HCT116 (cell line): ENCODE data around the gene STT3B. TPM values are rescaled to one million over a fixed set of nuclear protein-coding genes. Genes with fewer than 3 reads are reported as not detected.

Source experiments
- ATAC-seq: fragments of 200-7000 bp; cut with Tn5 transposase; 2 replicates; pipeline ENCODE4 v1.9.1; 2020; ENCODE audit warnings: mild to moderate bottlenecking, moderate library complexity
- BruUV-seq: library from RNA; stranded (reverse); fragments of 400-500 nt; replicated peaks from 2 replicates; lab custom pipeline; 2021; lab: Mats Ljungman, UMichigan
- CTCF ChIA-PET: fragments of 300-600 bp; sonication (Branson Sonifier 250); formaldehyde crosslinking; loops from one replicate; lab custom pipeline; 2021; ENCODE audit warnings: antibody characterized with exemption; lab: Charles Lee
- POLR2A ChIA-PET: fragments of 300-600, 350-600 bp; sonication (Branson Sonifier 250); formaldehyde crosslinking; loops from one replicate; lab custom pipeline; 2021; ENCODE audit warnings: antibody characterized with exemption; lab: Charles Lee
- RAD21 ChIA-PET, 2 experiments: fragments of 300-600 bp; sonication (Branson Sonifier 250); formaldehyde crosslinking; loops; one replicate each; lab custom pipeline; 2023; ENCODE audit warnings: low total read pairs in 2 of 2; ENCODE audit not compliant: uncharacterized antibody in 2 of 2, unreplicated experiment in 2 of 2, low non-redundant PET in 1 of 2; lab: Charles Lee
- DNase-seq: peaks from one replicate; pipeline ENCODE4 v3.0.0-alpha.2; 2010; ENCODE audit warnings: low read depth, low spot score
- H2AFZ ChIP-seq: fragments of 200-600 bp; shearing (Covaris generic), sonication (generic); 2 replicates; pipeline ENCODE4 v1.6.1; 2017; ENCODE audit warnings: low read depth, mixed run types, mixed read lengths, antibody characterized with exemption, low read length; ENCODE audit not compliant: poor library complexity, severe bottlenecking
- H3K27ac ChIP-seq: 2 replicates; pipeline ENCODE4 v1.5.1; 2012; ENCODE audit warnings: low read depth, low read length
- H3K27me3 ChIP-seq: fragments of 200-600 bp; sonication (generic); 2 replicates; pipeline ENCODE4 v1.6.1; 2016; ENCODE audit warnings: mixed run types, low read length, mixed read lengths; ENCODE audit not compliant: insufficient read depth
- H3K36me3 ChIP-seq, 2 experiments: fragments of 200-500 bp in 1 of 2; fragments of 200-600 bp in 1 of 2; sonication (Bioruptor generic) in 1 of 2; sonication (generic) in 1 of 2; 2 replicates each; pipeline versions ENCODE4 v1.5.1 to v1.6.1; 2014 to 2016; ENCODE audit warnings: low read length in 2 of 2, inconsistent platforms in 1 of 2, mixed read lengths in 1 of 2, mixed run types in 1 of 2; ENCODE audit not compliant: insufficient read depth in 2 of 2, control insufficient read depth in 1 of 2
- H3K4me1 ChIP-seq, 2 experiments: fragments of 200-600 bp in 1 of 2; sonication (generic) in 1 of 2; 2 replicates each; pipeline versions ENCODE4 v1.5.1 to v1.6.1; 2012 to 2017; ENCODE audit warnings: low read length in 2 of 2, inconsistent platforms in 1 of 2, mild to moderate bottlenecking in 1 of 2, mixed read lengths in 1 of 2, mixed run types in 1 of 2, moderate library complexity in 1 of 2; ENCODE audit not compliant: insufficient read depth in 2 of 2, control insufficient read depth in 1 of 2
- H3K4me2 ChIP-seq: fragments of 200-600 bp; sonication (generic); 2 replicates; pipeline ENCODE4 v1.6.1; 2017; ENCODE audit warnings: mixed run types, low read length, mixed read lengths
- H3K4me3 ChIP-seq, 2 experiments: fragments of 200-600 bp in 1 of 2; sonication (generic) in 1 of 2; replicated peaks in 1 of 2; 2 replicates each; pipeline ENCODE4 v1.5.1; 2011 to 2016; ENCODE audit warnings: low read length in 2 of 2, control low read depth in 1 of 2, low read depth in 1 of 2, mild to moderate bottlenecking in 1 of 2, mixed read lengths in 1 of 2, mixed run types in 1 of 2
- H3K79me2 ChIP-seq: fragments of 200-600 bp; sonication (generic); 2 replicates; pipeline ENCODE4 v1.6.1; 2017; ENCODE audit warnings: mild to moderate bottlenecking, mixed run types, low read length, moderate library complexity, mixed read lengths; ENCODE audit not compliant: insufficient read depth
- H3K9ac ChIP-seq: fragments of 200-600 bp; sonication (generic); 2 replicates; pipeline ENCODE4 v1.6.1; 2016; ENCODE audit warnings: low read length, mixed read lengths
- H3K9me2 ChIP-seq: fragments of 200-600 bp; sonication (generic), shearing (Covaris generic); 2 replicates; pipeline ENCODE4 v1.6.1; 2017; ENCODE audit warnings: mixed run types, mild to moderate bottlenecking, moderate library complexity; ENCODE audit not compliant: insufficient read depth
- H3K9me3 ChIP-seq, 2 experiments: fragments of 200-500 bp in 1 of 2; fragments of 200-600 bp in 1 of 2; sonication (Bioruptor generic) in 1 of 2; sonication (generic) in 1 of 2; 2 replicates each; pipeline ENCODE4 v1.6.1; 2014 to 2017; ENCODE audit warnings: low read length in 2 of 2, mixed read lengths in 2 of 2, inconsistent platforms in 1 of 2, low read depth in 1 of 2, mild to moderate bottlenecking in 1 of 2, mixed run types in 1 of 2, moderate library complexity in 1 of 2; ENCODE audit not compliant: control insufficient read depth in 1 of 2, insufficient read depth in 1 of 2
- H4K20me1 ChIP-seq: fragments of 200-600 bp; sonication (generic), shearing (Covaris generic); 2 replicates; pipeline ENCODE4 v1.6.1; 2017; ENCODE audit warnings: mixed run types, mild to moderate bottlenecking, moderate library complexity; ENCODE audit not compliant: insufficient read depth
- CBX3 ChIP-seq: IDR thresholded peaks from 2 replicates; pipeline ENCODE4 v1.6.1; 2012; ENCODE audit warnings: low read depth
- CEBPB ChIP-seq: IDR thresholded peaks from 2 replicates; pipeline ENCODE4 v1.6.1; 2012; ENCODE audit warnings: low read depth
- EGR1 ChIP-seq: IDR thresholded peaks from 2 replicates; pipeline ENCODE4 v1.6.1; 2012; ENCODE audit warnings: low read depth
- ELF1 ChIP-seq: IDR thresholded peaks from 2 replicates; pipeline ENCODE4 v1.6.1; 2012; ENCODE audit warnings: low read depth, borderline replicate concordance
- EZH2 ChIP-seq: fragments of 200-600 bp; sonication (generic); IDR thresholded peaks from 2 replicates; pipeline ENCODE4 v1.6.1; 2017; ENCODE audit warnings: antibody characterized with exemption, mixed run types
- EZH2phosphoT487 ChIP-seq: fragments of 200-600 bp; IDR thresholded peaks from 2 replicates; pipeline ENCODE4 v1.6.1; 2018; ENCODE audit warnings: antibody characterized with exemption, borderline replicate concordance
- JUND ChIP-seq: IDR thresholded peaks from 2 replicates; pipeline ENCODE4 v1.6.1; 2012
- MAX ChIP-seq: IDR thresholded peaks from 2 replicates; pipeline ENCODE4 v1.6.1; 2012
- POLR2A ChIP-seq: IDR thresholded peaks from 2 replicates; pipeline ENCODE4 v1.7.0; 2011; ENCODE audit warnings: borderline replicate concordance; ENCODE audit not compliant: insufficient read depth, insufficient read length; ENCODE audit errors: extremely low read depth
- RAD21 ChIP-seq: IDR thresholded peaks from 2 replicates; pipeline ENCODE4 v1.6.1; 2012; ENCODE audit warnings: low read depth, mild to moderate bottlenecking
- SIN3A ChIP-seq: IDR thresholded peaks from 2 replicates; pipeline ENCODE4 v1.6.1; 2012; ENCODE audit warnings: low read depth
- SP1 ChIP-seq: IDR thresholded peaks from 2 replicates; pipeline ENCODE4 v1.6.1; 2012; ENCODE audit warnings: low read depth
- TCF7L2 ChIP-seq: IDR thresholded peaks from 2 replicates; pipeline ENCODE4 v1.7.0; 2011; ENCODE audit warnings: borderline replicate concordance, inconsistent platforms; ENCODE audit not compliant: insufficient read depth, insufficient read length; ENCODE audit errors: extremely low read depth
- YY1 ChIP-seq: IDR thresholded peaks from 2 replicates; pipeline ENCODE4 v1.6.1; 2011; ENCODE audit warnings: low read length, low read depth, moderate library complexity, mild to moderate bottlenecking; ENCODE audit not compliant: insufficient replicate concordance; ENCODE audit errors: extremely low read depth
- ZFX ChIP-seq: fragments of 450-650 bp; IDR thresholded peaks from 2 replicates; pipeline ENCODE4 v1.6.1; 2017
- intact Hi-C: fragments of 100-400 bp; cut with micrococcal nuclease; formaldehyde crosslinking; loops from 2 replicates; pipeline ENCODE4 v1.10.0; 2022
- total RNA-seq: library from RNA; stranded (reverse); gene quantifications from one replicate; pipeline ENCODE4 v1.2.1, GENCODE V29; 2021; ENCODE audit not compliant: unreplicated experiment

The STT3B gene
- total RNA-seq, 1 experiment from 2014 or later = 131 TPM

- no peaks in the 10 kb centered on the region for H3K9me3 ChIP-seq
- no peaks in the 10 kb centered on the region for H3K9me2 ChIP-seq
- RAD21 ChIA-PET = no interaction called here
- H3K4me2 ChIP-seq = no peak overlapping the region
- BruUV-seq = no TSS peak
- no peaks in the 10 kb centered on the region for H3K36me3 ChIP-seq
- DNase-seq (no peak), ATAC-seq (no peak)
- peaks cover 100% of the 10 kb centered on the region for H3K79me2 ChIP-seq
- intact Hi-C loops = no loop called here
- no peak overlapping the region for H2AFZ ChIP-seq
- H3K4me1 ChIP-seq = peaks cover 9 to 12% of the 10 kb centered on the region in 2 experiments
- H3K27me3 ChIP-seq = no peaks in the 10 kb centered on the region
- CTCF ChIA-PET = no interaction called here
- POLR2A ChIA-PET = no interaction called here
- no peak overlapping the region for H3K4me3 ChIP-seq
- H3K9ac ChIP-seq = no peak overlapping the region
- no peak overlapping the region for H3K27ac ChIP-seq
- H4K20me1 ChIP-seq = peaks cover 30% of the 10 kb centered on the region; the same call in 1 of the 2 replicates
- TF ChIP-seq EGR1 (no peak), YY1 (no peak), TCF7L2 (no peak), SP1 (no peak), EZH2 (no peak), ZFX (no peak), CBX3 (no peak), POLR2A (no peak), SIN3A (no peak), RAD21 (no peak), ELF1 (no peak), MAX (no peak), JUND (no peak), EZH2phosphoT487 (no peak), CEBPB (no peak)
These were observed 6.1 kb downstream of the STT3B start for GRCh38 chr3:31538801-31539200.
